ES-I3 (cell line): ENCODE measurements around the gene MACROD2.

Source experiments
- H3K36me3 ChIP-seq: 2 replicates; pipeline ENCODE4 v1.6.1; 2013; ENCODE audit warnings: mild to moderate bottlenecking, low read length, control low read depth, moderate library complexity; ENCODE audit not compliant: insufficient read depth
- H3K4me1 ChIP-seq: 2 replicates; pipeline ENCODE4 v1.6.1; 2013; ENCODE audit warnings: mild to moderate bottlenecking, control low read depth, low read length; ENCODE audit not compliant: insufficient read depth
- H3K9ac ChIP-seq: 2 replicates; pipeline ENCODE4 v1.6.1; 2013; ENCODE audit warnings: low read depth, mild to moderate bottlenecking, low read length, moderate library complexity
- H3K9me3 ChIP-seq: 2 replicates; pipeline ENCODE4 v1.6.1; 2013; ENCODE audit warnings: mild to moderate bottlenecking, low read length, moderate library complexity; ENCODE audit not compliant: control insufficient read depth, insufficient read depth

Gene MACROD2

GRCh38 chr20:15851576-15852215 is 1856.4 kb downstream of the MACROD2 start:
- H3K36me3 ChIP-seq, result no peaks in the 10 kb centered on the region
- H3K4me1 ChIP-seq, result peaks cover 5% of the 10 kb centered on the region
- H3K9ac ChIP-seq, result no peak overlapping the region
- no peaks in the 10 kb centered on the region for H3K9me3 ChIP-seq

- H3K4me1 ChIP-seq, result no peaks in the 10 kb centered on the region
- H3K9ac ChIP-seq, result no peak overlapping the region
- H3K9me3 ChIP-seq, result no peaks in the 10 kb centered on the region
- no peaks in the 10 kb centered on the region for H3K36me3 ChIP-seq
These were observed 1859.6 kb downstream of the MACROD2 start for GRCh38 chr20:15854911-15855310.

GRCh38 chr20:15857173-15857784 is 1862.0 kb downstream of the MACROD2 start:
- no peaks in the 10 kb centered on the region for H3K4me1 ChIP-seq
- H3K9ac ChIP-seq, result no peak overlapping the region
- no peaks in the 10 kb centered on the region for H3K9me3 ChIP-seq
- no peaks in the 10 kb centered on the region for H3K36me3 ChIP-seq

GRCh38 chr20:15859061-15859460 is 1863.7 kb downstream of the MACROD2 start:
- Histone ChIP-seq H3K36me3 (no peaks in the 10 kb centered on the region), H3K9me3 (no peaks in the 10 kb centered on the region), H3K9ac (no peak overlapping the region), H3K4me1 (no peaks in the 10 kb centered on the region)

GRCh38 chr20:15860850-15861249 is 1865.5 kb downstream of the MACROD2 start:
- Histone ChIP-seq H3K9me3 (no peaks in the 10 kb centered on the region), H3K9ac (no peak overlapping the region), H3K4me1 (no peaks in the 10 kb centered on the region), H3K36me3 (no peaks in the 10 kb centered on the region)

GRCh38 chr20:15862178-15862577 is 1866.9 kb downstream of the MACROD2 start:
- Histone ChIP-seq H3K4me1 (no peaks in the 10 kb centered on the region), H3K9me3 (no peaks in the 10 kb centered on the region), H3K9ac (no peak overlapping the region), H3K36me3 (no peaks in the 10 kb centered on the region)

- no peak overlapping the region for H3K9ac ChIP-seq
- H3K9me3 ChIP-seq, result no peaks in the 10 kb centered on the region
- no peaks in the 10 kb centered on the region for H3K36me3 ChIP-seq
- H3K4me1 ChIP-seq, result no peaks in the 10 kb centered on the region
These were observed 1868.4 kb downstream of the MACROD2 start for GRCh38 chr20:15863735-15864134.

- Histone ChIP-seq H3K4me1 (no peaks in the 10 kb centered on the region), H3K9me3 (no peaks in the 10 kb centered on the region), H3K36me3 (no peaks in the 10 kb centered on the region), H3K9ac (no peak overlapping the region)
These were observed 1870.2 kb downstream of the MACROD2 start for GRCh38 chr20:15865553-15865952.

- Histone ChIP-seq H3K36me3 (no peaks in the 10 kb centered on the region), H3K4me1 (no peaks in the 10 kb centered on the region), H3K9ac (no peak overlapping the region), H3K9me3 (no peaks in the 10 kb centered on the region)
These were observed 1871.8 kb downstream of the MACROD2 start for GRCh38 chr20:15866916-15867730.

GRCh38 chr20:15867899-15868298 is 1872.6 kb downstream of the MACROD2 start:
- no peaks in the 10 kb centered on the region for H3K4me1 ChIP-seq
- H3K9ac ChIP-seq, result no peak overlapping the region
- H3K36me3 ChIP-seq, result no peaks in the 10 kb centered on the region
- no peaks in the 10 kb centered on the region for H3K9me3 ChIP-seq

- Histone ChIP-seq H3K36me3 (no peaks in the 10 kb centered on the region), H3K4me1 (no peaks in the 10 kb centered on the region), H3K9me3 (peaks cover 2% of the 10 kb centered on the region; the same call in 1 of the 2 replicates), H3K9ac (no peak overlapping the region)
These were observed 1880.1 kb downstream of the MACROD2 start for GRCh38 chr20:15875446-15875845.

- H3K9ac ChIP-seq, result no peak overlapping the region
These were observed 1887.2 kb downstream of the MACROD2 start for GRCh38 chr20:15882553-15882952.

GRCh38 chr20:15886250-15886649 is 1890.9 kb downstream of the MACROD2 start:
- H3K9me3 ChIP-seq, result peaks cover 2% of the 10 kb centered on the region; the same call in 1 of the 2 replicates
- H3K36me3 ChIP-seq, result no peaks in the 10 kb centered on the region
- no peak overlapping the region for H3K9ac ChIP-seq
- peaks cover 3% of the 10 kb centered on the region; the same call in 1 of the 2 replicates for H3K4me1 ChIP-seq

More at GRCh38 chr20:15882553-15882952, 1887.2 kb downstream of the MACROD2 start:
- H3K4me1 ChIP-seq, result no peaks in the 10 kb centered on the region
- H3K36me3 ChIP-seq, result no peaks in the 10 kb centered on the region
- H3K9me3 ChIP-seq, result peaks cover 2% of the 10 kb centered on the region; the same call in 1 of the 2 replicates

- no peaks in the 10 kb centered on the region for H3K36me3 ChIP-seq
- no peak overlapping the region for H3K9ac ChIP-seq
- H3K9me3 ChIP-seq, result peaks cover 2% of the 10 kb centered on the region; the same call in 1 of the 2 replicates
- peaks cover 3% of the 10 kb centered on the region; the same call in 1 of the 2 replicates for H3K4me1 ChIP-seq
These were observed 1892.1 kb downstream of the MACROD2 start for GRCh38 chr20:15887387-15887786.
